ENCODE data around the gene KRTAP5-10. TPM values are rescaled to one million over a fixed set of nuclear protein-coding genes. Genes with fewer than 3 reads are reported as not detected.

The KRTAP5-10 gene, protein sequence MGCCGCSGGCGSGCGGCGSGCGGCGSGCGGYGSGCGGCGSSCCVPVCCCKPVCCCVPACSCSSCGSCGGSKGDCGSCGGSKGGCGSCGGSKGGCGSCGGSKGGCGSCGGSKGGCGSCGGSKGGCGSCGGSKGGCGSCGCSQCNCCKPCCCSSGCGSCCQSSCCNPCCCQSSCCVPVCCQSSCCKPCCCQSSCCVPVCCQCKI
- polyA plus RNA-seq (2011; rRNA removed) = 0.06 TPM in 1 of 2 replicates, not detected in the other
- polyA minus RNA-seq (2011; rRNA and poly(A)+ RNA removed) = not detected in 2 replicates

GRCh38 chr11:71565263-71565662 is at the start of gene KRTAP5-10:
Gene KRTAP5-10 (plus strand): TSS chr11:71565563. CDS start chr11:71565588, 25 bp downstream.
- no peak for TF ChIP-seq CTCF (IDR thresholded peaks at IDR 0.05; ENCODE audit: insufficient read depth, low read depth, low read length)
- CTCF ChIA-PET = interaction anchor here (2.9 kb wide), 1 partner anchor 14 kb away, joined by 14 read pairs; no protein-coding TSS in a partner anchor
- no peak for DNase-seq (ENCODE audit: low read depth)
- Histone ChIP-seq H3K27me3 (ENCODE audit: control insufficient read depth, insufficient read depth, low read length) (peaks cover 2% of the 10 kb centered on the region; the same call in 1 of the 2 replicates), H3K36me3 (ENCODE audit: control insufficient read depth, insufficient read depth, low read length) (no peaks in the 10 kb centered on the region), H3K4me3 (ENCODE audit: low read depth, low read length) (no peak within 1 kb of the TSS)
- POLR2A ChIA-PET = no interaction called here

GRCh38 chr11:71518506-71519471 is 46.6 kb upstream of the KRTAP5-10 start:
- Histone ChIP-seq H3K4me3 (ENCODE audit: low read depth, low read length) (no peak overlapping the region), H3K36me3 (ENCODE audit: control insufficient read depth, insufficient read depth, low read length) (no peaks in the 10 kb centered on the region), H3K27me3 (ENCODE audit: control insufficient read depth, insufficient read depth, low read length) (no peaks in the 10 kb centered on the region)
- ChIA-PET CTCF (no interaction called here), POLR2A (no interaction called here)
- no peak for TF ChIP-seq CTCF (IDR thresholded peaks at IDR 0.05; ENCODE audit: insufficient read depth, low read depth, low read length)
- no peak for DNase-seq (ENCODE audit: low read depth)

DNA sequence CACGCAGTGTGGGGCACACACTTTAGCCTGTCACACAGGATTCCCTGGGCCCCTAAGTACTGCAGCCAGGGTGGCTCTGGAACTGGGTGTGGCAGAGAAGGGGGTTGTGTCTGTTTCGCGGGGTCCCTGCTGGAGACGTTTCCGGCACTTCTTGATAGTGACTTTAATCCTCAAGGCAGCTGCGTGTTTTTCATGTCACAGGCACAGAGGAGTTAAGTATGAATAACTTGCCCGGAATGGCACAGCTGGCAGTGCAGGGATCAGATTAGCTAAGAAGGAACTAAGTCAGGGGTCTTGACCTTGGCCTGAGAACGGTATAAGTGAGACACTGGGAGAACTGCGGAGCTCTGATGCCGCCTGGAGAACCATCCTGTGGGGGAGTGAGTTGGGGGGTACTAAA is 45.8 kb upstream of the KRTAP5-10 start:
- H3K4me3 ChIP-seq (ENCODE audit: low read depth, low read length) = no peak overlapping the region
- H3K36me3 ChIP-seq (ENCODE audit: control insufficient read depth, insufficient read depth, low read length) = no peaks in the 10 kb centered on the region
- ChIA-PET CTCF (interaction anchor here (1.4 kb wide), 1 partner anchor 56 kb away, joined by 3 read pairs; no protein-coding TSS in a partner anchor), POLR2A (no interaction called here)
- no peak for TF ChIP-seq CTCF (IDR thresholded peaks at IDR 0.05; ENCODE audit: insufficient read depth, low read depth, low read length)
- DNase-seq (ENCODE audit: low read depth) = no peak
- H3K27me3 ChIP-seq (ENCODE audit: control insufficient read depth, insufficient read depth, low read length) = no peaks in the 10 kb centered on the region

DNA sequence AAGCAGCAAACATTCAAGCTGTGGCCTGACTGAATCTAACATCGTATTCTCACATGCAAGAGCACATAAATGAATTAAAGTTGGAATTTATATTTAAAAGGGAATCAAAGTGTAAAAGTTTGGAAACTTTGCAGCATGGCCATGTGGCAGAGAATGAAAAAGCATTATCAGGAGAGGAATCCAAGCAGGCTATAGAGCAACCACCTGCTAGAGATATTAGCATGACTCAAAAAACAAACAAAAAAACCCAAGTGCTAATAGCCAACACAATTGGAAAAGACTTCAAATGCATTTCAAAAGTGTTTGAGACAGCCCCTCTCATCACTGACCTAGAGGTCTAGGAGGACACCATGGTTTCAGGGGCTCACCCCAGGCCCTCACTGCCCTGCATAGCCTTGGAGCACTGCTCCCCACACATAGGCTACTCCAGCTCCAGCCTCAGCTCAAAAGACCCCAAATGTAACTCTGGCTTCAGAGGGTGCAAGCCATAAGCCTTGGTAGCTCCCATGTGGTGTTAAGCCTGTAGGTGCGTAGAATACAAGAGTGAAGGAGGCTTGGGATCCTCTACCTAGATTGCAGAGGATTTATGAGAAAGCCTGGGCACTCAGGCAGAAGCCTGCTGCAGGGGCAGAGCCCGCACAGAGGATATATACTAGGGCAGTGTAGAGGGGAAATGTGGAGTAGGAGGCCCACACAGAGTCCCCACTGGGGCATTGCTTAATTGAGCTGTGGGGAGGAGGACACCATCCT is 40.0 kb upstream of the KRTAP5-10 start:
- no peak for TF ChIP-seq CTCF (IDR thresholded peaks at IDR 0.05; ENCODE audit: insufficient read depth, low read depth, low read length)
- Histone ChIP-seq H3K27me3 (ENCODE audit: control insufficient read depth, insufficient read depth, low read length) (no peaks in the 10 kb centered on the region; the same call in 1 of the 2 replicates), H3K4me3 (ENCODE audit: low read depth, low read length) (no peak overlapping the region), H3K36me3 (ENCODE audit: control insufficient read depth, insufficient read depth, low read length) (no peaks in the 10 kb centered on the region)
- no peak for DNase-seq (ENCODE audit: low read depth)
- ChIA-PET CTCF (interaction anchor here (1.0 kb wide), 1 partner anchor 17 kb away, joined by 4 read pairs; no protein-coding TSS in a partner anchor), POLR2A (no interaction called here)
